Measurements from ENCODE around the gene PTPRN2. TPM values are rescaled to one million over a fixed set of nuclear protein-coding genes. Genes with fewer than 3 reads are reported as not detected.

Gene PTPRN2
- total and polyA plus RNA-seq, 2 donors (not counting 3 experiments of a cell fraction or from before 2014, with no cell fraction given): 0.62 to 0.88 TPM

GRCh38 chr7:157538321-157538720 is 1049.3 kb downstream of the PTPRN2 start:
- Histone ChIP-seq H3K9me3 (replicated peaks; ENCODE audit: control insufficient read depth, insufficient read depth, low read length) (no peaks in the 10 kb centered on the region), H3K36me3 (ENCODE audit: control insufficient read depth in 2 of 2, extremely low read depth in 1 of 2, insufficient read depth in 2 of 2, low read length in 2 of 2) (no peaks in the 10 kb centered on the region), H3K4me2 (ENCODE audit: insufficient read depth, low read length) (no peak overlapping the region), H3K27ac (ENCODE audit: insufficient read depth, low read depth, low read length) (no peak overlapping the region), H3K9ac (replicated peaks; ENCODE audit: extremely low read depth, insufficient read depth, low read length) (no peak overlapping the region), H3K4me1 (ENCODE audit: control insufficient read depth, extremely low read depth, insufficient read depth, low read length) (no peaks in the 10 kb centered on the region), H4K20me1 (replicated peaks; ENCODE audit: control insufficient read depth, extremely low read depth, insufficient read depth, low read length) (no peaks in the 10 kb centered on the region), H3K27me3 (ENCODE audit: control insufficient read depth in 2 of 2, insufficient read depth in 2 of 2, low read length in 2 of 2) (no peaks in the 10 kb centered on the region), H3K9me1 (replicated peaks; ENCODE audit: control insufficient read depth, extremely low read depth, insufficient read depth, low read length) (no peaks in the 10 kb centered on the region), H3K79me2 (ENCODE audit: control insufficient read depth, insufficient read depth, low read length) (no peaks in the 10 kb centered on the region), H2AFZ (ENCODE audit: low read depth, low read length) (no peak overlapping the region), H3K4me3 (replicated peaks in 1 of 3; ENCODE audit: insufficient read depth in 1 of 3, low read depth in 1 of 3, low read length in 3 of 3) (no peak overlapping the region)
- no peak for FAIRE-seq
- no TSS peak for BruUV-seq (replicated peaks)
- DNase-seq (ENCODE audit: low read depth, low spot score): no peak
- intact Hi-C loops (cut with micrococcal nuclease): no loop called here
- ChIA-PET POLR2A (no interaction called here), CTCF (no interaction called here)
- dilution Hi-C loops (cut with MboI; ENCODE audit: extremely low pct_ligation_motif_present, low sequenced_read_pairs): no loop called here
- TF ChIP-seq, protein P1, sequence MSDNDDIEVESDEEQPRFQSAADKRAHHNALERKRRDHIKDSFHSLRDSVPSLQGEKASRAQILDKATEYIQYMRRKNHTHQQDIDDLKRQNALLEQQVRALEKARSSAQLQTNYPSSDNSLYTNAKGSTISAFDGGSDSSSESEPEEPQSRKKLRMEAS (IDR thresholded peaks at IDR 0.05; ENCODE audit: insufficient read depth, insufficient read length): no peak
- TF ChIP-seq GATA2 (IDR thresholded peaks at IDR 0.05; ENCODE audit: insufficient read depth, insufficient read length, low read depth, low read length) (no peak), JUN (IDR thresholded peaks at IDR 0.05; ENCODE audit: borderline replicate concordance, insufficient read depth, insufficient read length, low read depth) (no peak)

DNA sequence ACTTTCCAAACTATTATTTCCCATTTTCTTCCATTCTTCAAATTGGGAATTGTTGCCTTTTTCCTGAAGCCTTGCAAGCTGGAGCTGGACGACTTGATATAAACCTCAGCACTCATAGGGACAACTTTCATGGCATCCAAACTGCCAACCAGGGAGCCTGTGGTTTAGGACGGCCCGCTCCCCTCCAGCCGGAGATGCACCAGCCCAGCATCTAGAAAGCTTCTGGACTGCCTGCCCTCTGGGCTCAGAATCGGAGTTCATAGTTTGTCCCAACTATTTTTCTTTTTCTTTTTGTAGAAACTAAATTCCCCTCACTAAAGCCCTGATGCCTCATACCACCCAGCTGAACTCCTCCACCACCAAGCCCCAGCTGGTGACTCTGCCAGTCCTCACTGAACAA is 1050.6 kb downstream of the PTPRN2 start:
- BruUV-seq (replicated peaks): no TSS peak
- dilution Hi-C loops (cut with MboI; ENCODE audit: extremely low pct_ligation_motif_present, low sequenced_read_pairs): no loop called here
- Histone ChIP-seq H3K4me1 (ENCODE audit: control insufficient read depth, extremely low read depth, insufficient read depth, low read length) (no peaks in the 10 kb centered on the region), H4K20me1 (replicated peaks; ENCODE audit: control insufficient read depth, extremely low read depth, insufficient read depth, low read length) (no peaks in the 10 kb centered on the region), H3K4me2 (ENCODE audit: insufficient read depth, low read length) (no peak overlapping the region), H3K79me2 (ENCODE audit: control insufficient read depth, insufficient read depth, low read length) (no peaks in the 10 kb centered on the region), H3K9me3 (replicated peaks; ENCODE audit: control insufficient read depth, insufficient read depth, low read length) (no peaks in the 10 kb centered on the region), H2AFZ (ENCODE audit: low read depth, low read length) (no peak overlapping the region), H3K9ac (replicated peaks; ENCODE audit: extremely low read depth, insufficient read depth, low read length) (no peak overlapping the region), H3K4me3 (replicated peaks in 1 of 3; ENCODE audit: insufficient read depth in 1 of 3, low read depth in 1 of 3, low read length in 3 of 3) (no peak overlapping the region), H3K36me3 (ENCODE audit: control insufficient read depth in 2 of 2, extremely low read depth in 1 of 2, insufficient read depth in 2 of 2, low read length in 2 of 2) (no peaks in the 10 kb centered on the region), H3K27me3 (ENCODE audit: control insufficient read depth in 2 of 2, insufficient read depth in 2 of 2, low read length in 2 of 2) (no peaks in the 10 kb centered on the region), H3K9me1 (replicated peaks; ENCODE audit: control insufficient read depth, extremely low read depth, insufficient read depth, low read length) (no peaks in the 10 kb centered on the region), H3K27ac (ENCODE audit: insufficient read depth, low read depth, low read length) (no peak overlapping the region)
- no peak for TF ChIP-seq JUN (IDR thresholded peaks at IDR 0.05; ENCODE audit: borderline replicate concordance, insufficient read depth, insufficient read length, low read depth)
- no peak for TF ChIP-seq FOS (IDR thresholded peaks at IDR 0.05; ENCODE audit: borderline replicate concordance, insufficient read depth, low read length)
- FAIRE-seq: no peak
- no peak for DNase-seq (ENCODE audit: low read depth, low spot score)
- intact Hi-C loops (cut with micrococcal nuclease): no loop called here
- ChIA-PET POLR2A (no interaction called here), CTCF (no interaction called here)

Measured in endothelial cell of umbilical vein (primary cell).